Measurements from ENCODE around the gene TMEM272.

TMEM272 gene

GRCh38 chr13:51804295-51805172 is 40.4 kb downstream of the TMEM272 start:
- no peak for FAIRE-seq

GRCh38 chr13:51803422-51804294 is 41.3 kb downstream of the TMEM272 start, which contains the start of gene DHRS12:
TSS of gene DHRS12 (minus strand) at chr13:51804163. CDS start at chr13:51799659, 4,504 bp downstream.
- FAIRE-seq: no peak

- FAIRE-seq: no peak
Measured at GRCh38 chr13:51802631-51803418, 42.2 kb downstream of the TMEM272 start.

GRCh38 chr13:51801631-51802099 is 43.3 kb downstream of the TMEM272 start:
- no peak for FAIRE-seq

- FAIRE-seq: no peak
Measured at GRCh38 chr13:51800486-51800885, 44.5 kb downstream of the TMEM272 start.

- FAIRE-seq: no peak
Measured at GRCh38 chr13:51799261-51799660, 45.7 kb downstream of the TMEM272 start.

- no peak for FAIRE-seq
Measured at GRCh38 chr13:51797664-51798488, 47.1 kb downstream of the TMEM272 start.

GRCh38 chr13:51796546-51796945 is 48.4 kb downstream of the TMEM272 start:
- FAIRE-seq: no peak

- no peak for FAIRE-seq
Measured at GRCh38 chr13:51795419-51795818, 49.6 kb downstream of the TMEM272 start.

GRCh38 chr13:51794964-51795363 is 50.0 kb downstream of the TMEM272 start:
- FAIRE-seq: no peak

- FAIRE-seq: no peak
Measured at GRCh38 chr13:51793570-51794271, 51.3 kb downstream of the TMEM272 start.

- no peak for FAIRE-seq
Measured at GRCh38 chr13:51786425-51787265, 58.3 kb downstream of the TMEM272 start.

- FAIRE-seq: no peak
Measured at GRCh38 chr13:51785712-51786424, 59.1 kb downstream of the TMEM272 start.

- FAIRE-seq: no peak
Measured at GRCh38 chr13:51784097-51784496, 60.9 kb downstream of the TMEM272 start.

- FAIRE-seq: no peak
Measured at GRCh38 chr13:51783428-51784094, 61.4 kb downstream of the TMEM272 start.

GRCh38 chr13:51782026-51782710 is 62.8 kb downstream of the TMEM272 start:
- FAIRE-seq: no peak

GRCh38 chr13:51781246-51782022 is 63.5 kb downstream of the TMEM272 start:
- no peak for FAIRE-seq

Data from colon (tissue), 2 donors.